NCI-H2029 treated with DMSO at 0.1 percent for 48 hours (cell line): ENCODE data around the gene GLUL.
"Not testable (repeated sequence)": the region's sequence is repeated elsewhere in the genome, so short reads cannot be mapped to it uniquely, and the experiment has no call there.

ENCODE experiments used
- DNase-seq: peaks from one replicate; lab custom pipeline; 2025; lab: John Stamatoyannopoulos, UW

Gene GLUL

DNA sequence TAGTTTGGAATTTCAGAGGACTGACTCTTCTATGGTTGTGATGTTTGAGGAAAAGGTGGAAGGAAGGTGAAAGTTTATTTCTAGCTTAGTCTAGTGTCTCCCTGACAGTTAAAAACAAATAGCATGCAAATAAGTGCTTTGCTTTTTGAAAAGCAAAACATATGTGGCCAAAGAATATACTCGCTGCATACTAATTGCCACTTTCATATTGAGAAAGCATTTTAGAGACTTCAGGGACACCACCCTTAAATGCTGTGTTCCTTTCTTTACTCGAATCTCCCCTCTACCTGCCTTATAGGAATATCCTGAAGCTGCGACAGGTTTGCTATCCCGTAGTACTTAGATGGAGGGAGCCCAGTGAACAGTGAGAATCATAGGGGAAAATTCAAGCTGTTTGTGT lies 23.2 kb downstream of the GLUL start:
- DNase-seq = no peak

DNA sequence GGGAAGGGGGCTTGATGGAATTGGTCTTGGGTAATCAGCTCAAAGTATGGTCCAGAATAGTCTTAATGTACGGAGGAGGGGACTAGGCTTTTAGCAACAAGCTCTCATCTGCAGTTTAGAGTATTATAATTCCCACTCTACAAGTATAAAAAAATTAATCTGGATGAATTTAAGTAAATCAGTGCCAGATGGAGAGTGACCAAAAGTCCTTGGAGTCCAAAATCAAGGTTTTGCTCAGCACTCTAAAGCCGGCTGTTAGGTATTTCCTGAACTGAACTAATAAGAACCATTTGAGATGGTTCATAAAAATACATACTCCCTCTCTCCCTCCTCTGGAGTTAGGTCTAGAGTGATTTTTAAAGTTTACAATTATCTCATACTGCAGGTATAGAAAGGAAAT lies 23.7 kb downstream of the GLUL start:
- no peak for DNase-seq

DNA sequence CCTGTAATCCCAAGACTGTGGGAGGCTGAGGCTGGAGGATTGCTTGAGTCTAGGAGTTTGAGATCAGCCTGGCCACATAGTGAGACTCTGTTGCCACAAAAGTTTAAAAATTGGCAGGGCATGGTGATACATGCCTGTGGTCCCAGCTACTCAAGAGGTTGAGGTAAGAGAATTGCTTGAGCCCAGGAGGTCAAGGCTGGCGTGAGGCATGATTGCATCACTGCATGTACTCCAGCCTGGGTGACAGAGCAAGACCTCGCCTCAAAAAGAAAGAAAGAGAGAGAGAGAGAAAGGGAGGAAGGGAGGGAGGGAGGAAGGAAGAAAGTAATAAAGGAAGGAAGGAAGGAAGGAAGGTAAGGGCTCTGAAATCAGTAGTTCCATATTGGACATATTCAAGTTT lies 25.0 kb downstream of the GLUL start:
- DNase-seq = no peak

DNA sequence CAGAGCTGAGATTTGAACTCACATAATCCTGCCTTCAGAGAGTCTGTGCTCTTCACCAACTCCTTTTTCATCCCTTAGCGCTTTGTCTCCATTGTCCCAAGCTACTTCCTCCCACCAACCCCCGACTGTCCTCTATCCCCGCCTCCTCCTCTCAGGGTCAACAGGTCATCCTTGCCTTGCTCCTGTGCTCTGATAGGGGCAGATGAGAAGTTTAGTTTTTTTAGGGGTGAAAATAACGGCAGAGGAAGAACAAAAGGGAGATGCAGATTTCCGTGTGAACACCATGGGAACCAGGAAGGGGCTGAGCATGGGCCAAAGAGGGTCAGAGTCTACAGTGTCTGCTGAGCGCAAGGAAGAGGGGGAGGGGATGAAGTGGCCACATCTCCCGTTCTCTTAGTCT lies 31.9 kb downstream of the GLUL start:
- no peak for DNase-seq

DNA sequence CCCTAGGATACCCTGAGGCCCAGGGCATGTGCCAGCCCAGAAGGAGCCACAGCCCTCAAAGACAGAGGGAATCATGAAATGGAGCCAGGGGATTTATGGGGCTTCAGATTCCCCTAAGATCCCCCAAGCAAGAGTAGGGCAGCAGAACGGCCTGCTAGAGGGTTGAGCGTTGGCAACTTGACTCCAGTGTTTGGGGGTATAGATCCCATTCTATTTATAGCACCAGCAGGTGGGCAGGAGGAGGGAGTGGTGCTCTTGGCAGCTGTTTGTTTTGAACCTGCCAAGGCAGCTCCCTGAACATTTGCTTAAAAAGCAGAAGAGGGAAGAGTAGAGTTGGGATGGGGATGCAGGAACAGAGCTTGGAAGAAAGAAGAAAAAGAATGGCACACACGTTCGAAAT lies 33.7 kb downstream of the GLUL start:
- DNase-seq = peak; percentile 33

DNA sequence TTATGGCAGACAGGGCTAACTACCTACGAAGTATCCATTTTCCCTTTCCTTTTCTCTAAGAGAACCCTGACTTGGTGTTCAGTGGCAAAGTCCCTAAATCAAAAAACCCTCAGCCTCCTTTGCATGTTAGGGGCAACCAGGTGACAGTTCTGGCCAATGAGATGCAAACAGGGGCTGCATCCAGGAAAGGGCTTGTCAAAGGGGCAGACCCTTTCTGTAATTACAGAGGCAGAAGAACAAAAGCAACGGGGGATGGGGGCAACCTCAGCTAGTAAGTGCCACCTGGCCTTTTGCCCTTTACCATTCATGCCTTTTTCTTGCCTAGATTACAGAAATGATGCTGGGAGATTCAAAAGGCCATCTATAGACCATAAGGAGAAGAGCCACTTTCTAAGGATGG lies 34.4 kb downstream of the GLUL start:
- no peak for DNase-seq

DNA sequence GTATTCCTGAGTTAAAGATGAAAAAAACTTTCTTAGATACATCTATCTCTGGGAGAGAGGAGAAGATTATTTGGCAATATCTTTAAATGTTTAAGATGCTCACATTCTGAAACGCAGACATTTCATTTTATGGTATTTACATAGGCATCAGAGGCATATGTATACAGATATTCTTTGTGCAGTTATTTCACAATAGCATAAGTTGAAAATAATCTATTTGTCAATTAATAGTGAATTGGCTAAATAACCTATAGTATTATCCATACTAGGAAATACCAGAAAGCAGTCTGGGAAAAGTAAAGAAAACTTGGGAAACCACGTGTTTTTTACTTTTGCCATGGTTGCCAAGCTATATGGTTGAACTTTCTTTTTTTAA lies 35.9 kb downstream of the GLUL start:
- DNase-seq = no peak

DNA sequence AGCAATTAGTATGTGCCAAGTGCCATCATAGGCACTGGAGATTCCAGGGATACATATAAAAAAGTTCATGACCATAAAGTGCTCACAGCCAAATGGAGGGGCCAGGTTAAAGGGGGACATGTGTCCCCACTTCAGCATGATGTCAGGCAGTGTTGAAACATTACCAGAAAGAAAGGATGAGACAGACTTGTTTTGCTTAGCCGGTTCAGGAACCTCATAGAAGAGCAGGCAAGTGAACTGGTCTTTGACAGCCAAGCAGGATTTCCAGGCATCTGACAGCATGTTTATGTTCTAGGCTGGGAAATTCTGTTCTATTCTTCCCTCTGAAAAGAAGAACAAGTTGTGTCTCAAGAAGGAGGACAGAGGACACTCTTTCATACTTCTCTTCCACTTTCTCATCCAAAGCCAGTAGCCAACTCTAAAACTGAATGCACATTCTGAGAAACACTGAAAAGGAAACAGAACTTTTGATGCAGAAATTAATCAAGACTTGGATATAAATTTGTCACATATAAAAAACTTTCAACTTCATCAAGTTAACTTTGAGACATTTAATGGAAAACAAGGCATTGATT lies 39.7 kb downstream of the GLUL start:
- no peak for DNase-seq

DNA sequence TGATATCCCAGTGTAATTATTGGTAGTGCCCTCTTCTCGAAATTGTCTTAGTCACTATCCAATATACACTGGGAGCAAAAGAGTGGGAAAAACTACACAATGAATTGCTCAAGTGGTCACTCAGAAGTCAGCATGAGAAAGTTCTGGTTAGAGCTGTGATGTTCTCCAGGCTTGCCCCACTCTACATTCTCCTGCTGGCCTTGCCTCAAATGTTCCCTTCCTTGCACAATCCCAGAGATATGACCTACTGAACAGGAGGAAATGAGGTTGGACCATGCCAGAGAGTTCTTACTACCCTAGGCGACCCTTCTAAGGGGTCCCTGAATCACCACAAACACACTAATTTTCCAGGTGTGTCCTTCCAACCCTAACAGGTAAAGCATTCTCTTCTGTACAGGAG lies 40.8 kb downstream of the GLUL start:
- DNase-seq = no peak

DNA sequence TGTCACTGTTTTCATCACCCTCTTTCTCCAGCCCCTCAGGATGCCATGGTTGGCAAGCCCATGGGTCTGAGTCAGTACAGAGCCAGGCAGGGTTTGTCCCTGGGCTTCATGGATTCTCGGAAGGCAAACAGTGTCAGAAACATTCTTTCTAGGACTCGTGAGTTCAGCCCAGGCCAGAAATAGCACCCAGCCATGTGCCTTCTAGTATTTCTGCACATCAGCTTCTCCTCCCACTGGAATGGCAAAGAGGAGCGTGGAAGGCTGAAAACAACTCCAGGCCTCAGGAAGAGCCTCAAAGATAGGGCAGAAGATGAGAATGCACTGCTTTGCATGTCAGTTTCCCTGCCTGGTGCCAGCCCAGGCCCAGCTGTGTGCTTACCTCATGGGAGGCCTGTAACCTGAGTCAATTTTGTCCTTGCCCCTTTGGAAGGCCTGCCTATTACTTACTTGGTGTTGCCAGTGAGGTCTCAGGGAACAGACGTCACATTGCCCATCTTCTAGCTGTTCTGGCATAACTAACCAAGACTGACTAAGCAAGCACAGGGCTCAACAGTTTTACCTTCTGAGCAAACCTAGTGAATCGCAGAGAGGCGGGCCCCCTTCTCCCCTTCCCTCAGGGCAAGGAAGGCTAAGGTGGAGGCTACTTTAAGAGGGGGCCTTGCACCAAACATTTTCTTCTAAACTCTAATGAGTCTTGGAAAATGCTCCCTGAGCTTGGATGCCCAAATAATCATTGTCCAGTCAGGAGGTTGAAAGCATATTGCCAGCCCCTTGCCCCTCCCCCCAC lies 42.4 kb downstream of the GLUL start:
- DNase-seq = no peak

DNA sequence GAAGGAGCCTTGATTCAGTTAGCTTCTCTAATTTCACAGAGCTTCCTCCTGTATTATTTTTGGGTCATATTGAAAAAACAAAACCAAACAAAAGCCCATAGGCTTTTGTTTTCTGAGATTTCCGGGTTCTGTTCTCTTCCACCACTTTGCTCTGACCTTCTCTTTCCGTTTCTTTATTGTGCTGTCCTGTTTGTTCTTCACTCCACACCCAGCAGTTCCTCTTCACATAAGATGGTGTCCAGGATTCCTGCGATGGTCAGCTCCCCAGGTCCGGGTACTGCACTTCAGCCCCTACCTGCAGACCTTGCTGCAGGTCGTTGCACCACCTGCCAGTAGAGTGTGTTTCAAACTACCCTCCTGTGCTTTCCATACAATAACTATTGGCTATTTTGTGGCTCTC lies 44.6 kb downstream of the GLUL start:
- DNase-seq = peak; percentile 25

DNA sequence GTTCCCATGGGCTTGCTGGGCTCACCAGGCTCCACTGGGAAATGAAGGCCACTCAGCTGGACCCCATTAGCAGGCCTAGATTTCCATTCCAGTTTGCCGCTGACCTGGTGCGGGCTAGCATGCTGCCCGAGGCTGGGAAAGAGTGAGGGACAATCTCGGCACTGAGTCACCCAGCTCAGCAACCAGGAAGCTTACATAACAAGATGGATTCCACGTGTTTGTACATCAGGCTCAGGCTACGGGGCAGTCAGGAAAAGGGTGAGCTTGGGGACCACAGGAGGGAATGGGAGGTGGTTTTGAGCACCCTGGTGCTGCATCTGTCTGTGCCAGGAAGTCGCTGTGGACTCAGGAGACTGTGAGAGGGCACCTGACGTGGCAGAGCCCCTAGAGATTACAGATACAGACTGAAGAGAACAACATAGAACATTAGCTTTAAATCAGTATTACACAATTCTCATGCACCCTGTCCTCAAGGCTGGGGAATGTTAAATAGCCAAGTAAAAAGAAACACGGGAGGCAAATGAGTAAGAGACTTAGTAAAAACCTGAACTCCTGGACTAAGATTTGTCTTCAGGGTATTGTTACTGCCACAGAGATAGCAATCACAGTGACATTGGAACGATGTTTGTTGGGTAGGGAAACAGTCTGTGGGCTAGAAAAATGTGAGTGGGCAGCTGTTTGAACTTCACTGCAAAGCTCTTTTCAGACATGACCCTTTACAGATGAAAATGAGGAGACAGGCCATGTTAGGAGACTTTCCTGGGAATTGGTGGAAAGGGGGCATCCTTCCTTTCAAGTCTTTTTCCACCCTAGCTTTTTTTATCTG lies 51.1 kb downstream of the GLUL start:
- no peak for DNase-seq

DNA sequence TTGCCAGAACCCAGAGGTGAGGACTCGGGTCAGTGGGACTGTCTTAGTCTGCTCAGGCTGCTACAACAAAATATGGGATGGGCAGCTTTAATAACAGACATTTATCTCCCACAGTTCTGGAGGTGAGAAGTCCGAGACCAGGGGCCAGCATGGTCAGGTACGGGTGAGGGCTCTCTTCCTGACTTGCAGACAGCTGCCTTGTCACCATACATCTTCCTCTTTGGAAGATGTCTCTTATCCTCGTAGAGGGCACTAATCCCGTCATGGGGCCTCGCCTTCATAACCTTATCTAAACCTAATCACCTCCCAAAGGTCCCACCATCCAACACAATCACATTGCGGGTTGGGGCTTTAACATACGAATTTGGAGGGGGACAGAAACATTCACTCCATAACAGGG lies 51.9 kb downstream of the GLUL start:
- no peak for DNase-seq

DNA sequence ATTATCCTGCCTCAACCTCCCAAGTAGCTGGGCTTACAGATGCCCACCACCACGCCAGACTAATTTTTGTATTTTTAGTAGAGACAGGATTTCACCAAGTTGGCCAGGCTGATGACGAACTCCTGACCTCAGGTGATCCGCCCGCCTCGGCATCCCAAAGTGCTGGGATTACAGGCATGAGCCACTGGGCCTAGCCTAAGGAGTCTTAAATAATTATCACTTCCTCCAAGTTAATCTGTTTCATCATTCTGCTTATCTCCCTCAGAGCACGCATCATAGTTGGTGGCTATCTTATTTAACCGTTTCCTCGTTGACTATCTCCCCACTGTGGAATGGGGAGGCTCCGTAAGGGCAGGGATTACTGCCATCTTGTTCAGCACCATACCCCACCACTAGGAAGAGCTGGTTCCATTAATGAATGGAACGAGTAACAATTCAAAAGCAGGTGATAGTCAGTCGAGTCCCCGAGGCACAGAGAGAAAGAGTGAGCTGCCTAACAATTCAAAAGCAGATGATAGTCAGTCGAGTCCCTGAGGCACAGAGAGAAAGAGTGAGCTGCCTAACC lies 52.7 kb downstream of the GLUL start:
- no peak for DNase-seq

DNA sequence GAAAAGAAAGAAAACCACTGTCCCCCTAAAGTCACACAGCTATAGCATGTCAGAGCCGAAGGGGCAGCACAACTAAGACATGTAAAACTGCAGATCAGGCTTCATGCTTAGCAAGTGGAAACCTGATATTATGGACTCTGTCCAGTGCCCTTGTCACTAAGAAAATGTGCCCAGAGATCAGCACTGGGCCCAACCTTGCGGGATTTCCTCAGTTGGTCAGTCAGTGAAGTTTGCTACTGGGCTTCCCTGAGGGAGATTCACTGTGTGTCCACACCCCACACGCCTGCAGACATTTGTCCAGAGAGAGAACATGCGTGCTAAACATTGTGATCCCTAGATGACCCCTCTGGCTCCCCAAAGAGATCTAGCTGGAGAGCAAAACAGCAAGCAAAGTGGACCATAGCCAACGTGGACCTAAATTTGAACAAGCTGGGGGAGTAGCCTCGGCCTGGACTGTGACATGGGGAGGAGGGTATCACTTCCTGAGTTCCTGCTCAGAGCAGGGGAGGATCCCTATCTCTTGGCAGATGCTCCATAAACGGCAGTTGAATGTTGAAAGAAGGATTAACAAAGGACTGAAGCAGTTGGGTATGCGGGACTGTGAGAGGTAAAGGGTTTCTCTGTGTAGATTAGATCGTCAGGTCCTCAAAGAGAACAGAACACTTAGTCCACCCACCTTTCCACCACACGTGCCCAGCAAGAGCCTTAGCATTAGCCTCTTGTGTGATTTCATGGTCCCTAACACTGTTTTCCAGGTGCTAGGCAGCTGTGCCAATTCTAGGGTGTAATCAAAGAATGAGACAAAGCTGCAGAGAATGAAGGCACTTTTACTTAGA lies 53.6 kb downstream of the GLUL start:
- peak; percentile 35 for DNase-seq

DNA sequence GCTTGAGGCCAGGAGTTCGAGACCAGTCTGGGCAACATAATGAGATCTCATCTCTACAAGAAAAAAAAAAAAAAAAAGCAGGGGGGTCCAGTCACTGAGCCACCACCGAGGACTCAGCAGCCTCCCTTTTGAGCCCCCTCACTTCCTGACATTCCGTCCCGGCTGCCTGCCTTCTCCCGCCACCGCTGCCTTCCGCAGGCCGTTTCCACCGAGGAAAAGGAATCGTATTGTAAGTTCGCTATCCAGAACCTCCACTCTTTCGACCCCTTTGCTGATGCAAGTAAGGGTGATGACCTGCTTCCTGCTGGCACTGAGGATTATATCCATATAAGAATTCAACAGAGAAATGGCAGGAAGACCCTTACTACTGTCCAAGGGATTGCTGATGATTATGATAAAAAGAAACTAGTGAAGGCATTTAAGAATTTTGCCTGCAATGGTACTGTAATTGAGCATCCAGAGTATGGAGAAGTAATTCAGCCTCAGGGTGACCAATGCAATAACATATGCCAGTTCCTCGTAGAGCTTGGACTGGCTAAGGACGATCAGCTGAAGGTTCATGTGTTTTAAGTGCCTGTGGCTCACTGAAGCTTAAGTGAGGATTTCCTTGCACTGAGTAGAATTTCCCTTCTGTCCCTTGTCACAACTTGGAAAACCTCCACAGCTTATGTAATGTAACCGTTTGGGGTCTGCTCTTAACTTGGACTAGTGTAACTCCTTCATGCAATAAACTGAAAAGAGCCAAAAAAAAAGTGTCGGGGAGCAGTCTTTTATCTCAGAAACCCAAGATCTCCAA lies 55.6 kb downstream of the GLUL start:
- DNase-seq = no peak

DNA sequence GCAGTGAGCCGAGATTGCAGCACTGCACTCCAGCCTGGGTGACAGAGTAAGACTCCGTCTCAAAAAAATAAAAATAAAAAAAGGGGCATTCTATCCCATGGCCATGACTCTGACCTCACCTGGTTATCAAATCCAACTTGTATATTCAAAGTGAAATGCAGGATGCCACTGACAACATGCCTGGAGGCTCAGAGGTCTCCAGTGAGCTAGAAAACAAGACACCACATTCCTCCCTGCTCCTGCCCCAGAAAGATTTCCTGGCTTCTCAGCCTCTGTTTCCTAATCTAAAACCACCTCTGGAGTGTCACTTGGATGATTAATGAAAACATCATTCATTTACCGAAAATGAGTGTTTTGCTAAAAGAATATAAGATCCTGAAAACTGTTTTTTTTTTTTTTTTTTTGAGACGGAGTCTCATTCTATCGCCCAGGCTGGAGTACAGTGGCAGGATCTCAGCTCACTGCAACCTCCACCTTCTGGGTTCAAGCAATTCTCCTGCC lies 58.5 kb downstream of the GLUL start:
- DNase-seq = not testable (repeated sequence)

DNA sequence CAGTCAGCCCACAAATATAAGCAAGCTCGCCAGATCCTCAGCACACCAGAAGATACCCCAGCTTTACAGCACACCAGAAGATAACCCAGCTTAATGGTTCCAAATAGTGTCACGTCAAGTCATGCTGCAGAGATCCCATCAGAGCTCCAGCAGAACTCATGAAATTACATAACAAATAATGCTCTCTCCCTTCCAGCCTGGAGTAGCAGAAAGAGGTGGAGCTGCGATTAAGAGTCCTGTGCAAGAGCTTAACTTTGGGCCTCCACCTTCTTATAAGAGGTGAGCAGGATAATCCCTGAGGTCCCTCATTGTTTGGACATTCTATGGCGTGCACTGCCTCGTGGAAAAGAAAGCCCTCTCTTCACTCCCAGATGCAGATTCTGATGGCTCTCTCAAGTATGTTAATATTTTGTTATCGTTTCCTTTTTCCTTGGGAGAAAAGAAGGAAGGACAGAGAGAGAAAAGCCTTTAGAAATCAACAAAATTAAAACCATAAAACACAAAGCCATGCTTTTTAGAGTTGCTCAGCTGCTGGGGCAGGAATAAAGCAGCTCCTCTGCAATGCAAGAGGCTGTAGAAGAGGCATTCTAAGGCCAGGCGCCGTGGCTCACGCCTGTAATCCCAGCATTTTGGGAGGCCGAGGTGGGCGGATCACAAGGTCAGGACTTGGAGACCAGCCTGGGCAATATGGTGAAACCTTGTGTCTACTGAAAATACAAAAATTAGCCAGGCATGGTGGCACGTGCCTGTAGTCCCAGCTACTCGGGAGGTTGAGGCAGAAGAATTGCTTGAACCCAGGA lies 59.1 kb downstream of the GLUL start:
- no peak for DNase-seq
